ENCODE results near the gene STXBP1.

STXBP1 gene

DNA sequence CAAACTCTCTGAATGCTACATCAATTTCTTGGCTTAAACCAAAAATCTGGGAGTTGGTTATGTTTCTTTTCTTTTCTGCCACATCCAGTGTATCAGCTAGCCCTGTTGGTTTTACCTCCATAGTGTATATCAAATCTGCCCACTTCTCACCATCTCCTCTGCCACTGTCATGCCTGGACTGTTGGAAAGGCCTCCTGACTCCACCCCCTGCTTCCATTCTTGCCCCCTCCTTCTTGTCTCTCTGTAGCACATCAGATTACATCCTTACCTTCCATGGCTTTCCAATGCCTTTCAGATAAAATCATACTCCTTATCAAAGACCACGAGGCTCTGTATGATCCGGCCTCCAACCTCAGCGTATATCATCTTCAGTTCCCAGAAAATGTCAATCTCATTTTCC is 35.4 kb downstream of the STXBP1 start:
- no peak for TF ChIP-seq TAF1 (IDR thresholded peaks at IDR 0.05; ENCODE audit: low read depth, low read length)
- no peak for TF ChIP-seq PAX5 (IDR thresholded peaks at IDR 0.05; ENCODE audit: insufficient read depth, low read length, severe bottlenecking)
- TF ChIP-seq POU2F2 (IDR thresholded peaks at IDR 0.05; ENCODE audit: low read depth, low read length) = no peak
- no peak for TF ChIP-seq POLR2AphosphoS5 (IDR thresholded peaks at IDR 0.05; ENCODE audit: low read depth, low read length)
- TF ChIP-seq POLR2A (IDR thresholded peaks at IDR 0.05; ENCODE audit: low read depth, low read length) = no peak
- DNase-seq (ENCODE audit: insufficient read length, low spot score) (no peak), FAIRE-seq (no peak)

DNA sequence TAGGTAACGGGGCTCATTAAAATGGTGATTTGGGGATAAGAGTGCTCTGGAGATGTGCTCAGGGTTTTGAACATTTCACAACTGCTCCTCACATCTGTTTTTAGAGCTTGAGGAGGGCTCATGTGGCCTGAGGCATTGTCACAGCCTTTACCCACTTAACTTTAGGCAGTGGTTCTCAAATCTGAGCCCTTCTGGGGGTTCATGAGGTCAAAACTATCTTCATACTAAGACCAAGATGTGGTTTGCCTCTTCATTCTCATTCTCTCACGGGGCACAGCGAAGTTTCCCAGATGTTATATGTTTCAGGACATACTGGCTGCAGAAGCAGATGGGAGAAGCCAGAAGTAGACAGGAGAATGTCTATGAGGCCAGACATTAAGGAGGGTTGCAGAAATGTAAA is 38.4 kb downstream of the STXBP1 start:
- TF ChIP-seq SPI1 (IDR thresholded peaks at IDR 0.05; ENCODE audit: low read depth, low read length) (no peak), POLR2AphosphoS5 (IDR thresholded peaks at IDR 0.05; ENCODE audit: low read depth, low read length) (no peak), POU2F2 (IDR thresholded peaks at IDR 0.05; ENCODE audit: low read depth, low read length) (no peak), POLR2A (IDR thresholded peaks at IDR 0.05; ENCODE audit: low read depth, low read length) (no peak), PAX5 (IDR thresholded peaks at IDR 0.05; ENCODE audit: insufficient read depth, low read length, severe bottlenecking) (no peak), TAF1 (IDR thresholded peaks at IDR 0.05; ENCODE audit: low read depth, low read length) (no peak)

DNA sequence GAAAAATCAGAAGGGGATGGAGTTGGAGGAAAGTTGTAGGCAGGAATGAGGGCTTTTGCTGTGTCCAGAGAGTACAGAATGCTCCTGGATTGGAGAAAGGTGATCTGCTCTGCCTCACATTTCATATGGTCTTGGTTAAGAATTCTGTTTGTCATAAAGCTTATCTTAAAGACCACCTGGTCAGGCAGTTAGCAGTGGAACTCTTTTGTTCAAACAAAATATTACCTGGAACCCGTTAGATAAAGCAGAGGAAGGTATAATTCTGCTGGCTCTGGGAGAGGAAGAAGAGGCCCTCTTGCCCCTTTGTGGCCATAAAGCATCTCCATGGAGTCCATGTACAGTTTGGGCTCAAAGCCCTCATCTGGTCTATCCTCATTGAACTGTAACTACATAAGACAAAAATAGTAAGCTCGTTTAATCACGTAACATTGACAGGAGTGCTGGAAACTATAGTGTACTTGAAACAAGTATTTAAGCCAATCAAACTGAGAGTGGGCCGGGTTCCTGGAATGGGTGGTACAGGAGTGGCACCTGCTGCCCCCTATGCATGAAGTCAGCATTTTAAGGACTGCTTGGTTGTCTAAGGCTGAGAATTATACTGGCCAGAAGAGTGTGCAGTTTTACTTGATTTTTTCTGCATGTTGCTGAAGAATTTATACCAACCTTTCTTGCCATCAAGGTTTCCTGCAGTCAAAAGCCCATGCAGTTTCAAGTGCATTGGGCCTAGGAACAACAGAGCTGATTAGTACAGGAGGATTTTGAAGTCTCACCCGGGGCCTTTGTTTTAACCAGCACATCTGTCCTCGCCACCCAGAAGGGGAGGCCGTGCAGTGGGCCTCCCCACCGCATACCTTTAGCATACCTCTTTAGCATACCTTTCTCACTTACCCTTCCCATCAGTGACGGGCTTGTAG is 39.9 kb downstream of the STXBP1 start:
- TF ChIP-seq POLR2A (IDR thresholded peaks at IDR 0.05; ENCODE audit: low read depth, low read length) = no peak
- TF ChIP-seq PAX5 (IDR thresholded peaks at IDR 0.05; ENCODE audit: insufficient read depth, low read length, severe bottlenecking) = no peak
- no peak for TF ChIP-seq TAF1 (IDR thresholded peaks at IDR 0.05; ENCODE audit: low read depth, low read length)
- TF ChIP-seq SPI1 (IDR thresholded peaks at IDR 0.05; ENCODE audit: low read depth, low read length) = no peak
- no peak for TF ChIP-seq POU2F2 (IDR thresholded peaks at IDR 0.05; ENCODE audit: low read depth, low read length)
- no peak for TF ChIP-seq POLR2AphosphoS5 (IDR thresholded peaks at IDR 0.05; ENCODE audit: low read depth, low read length)
- DNase-seq (ENCODE audit: insufficient read length, low spot score) (no peak), FAIRE-seq (no peak)

More for the DNA sequence above, 38.4 kb downstream of the STXBP1 start:
- FAIRE-seq (no peak), DNase-seq (ENCODE audit: insufficient read length, low spot score) (no peak)

DNA sequence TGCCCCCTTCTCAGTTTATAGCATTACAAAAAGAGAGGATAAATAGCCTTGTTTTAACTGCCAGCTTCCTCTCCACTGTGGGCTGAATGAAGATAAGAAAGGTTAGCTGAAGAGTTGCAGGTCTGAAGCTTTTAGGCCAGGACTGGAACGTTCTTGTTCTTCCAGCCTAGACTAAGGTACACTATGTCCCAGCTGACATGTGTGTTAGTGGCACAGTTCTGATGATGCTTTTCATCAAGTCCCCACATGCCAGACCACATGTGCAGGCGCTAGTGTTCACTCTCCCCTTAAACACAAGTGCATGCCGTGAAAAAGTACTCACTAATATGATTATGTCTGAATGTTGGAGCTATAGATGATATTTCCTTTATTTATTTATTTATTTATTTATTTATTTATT is 40.7 kb downstream of the STXBP1 start:
- DNase-seq (ENCODE audit: insufficient read length, low spot score) (no peak), FAIRE-seq (no peak)
- TF ChIP-seq SPI1 (IDR thresholded peaks at IDR 0.05; ENCODE audit: low read depth, low read length) (no peak), PAX5 (IDR thresholded peaks at IDR 0.05; ENCODE audit: insufficient read depth, low read length, severe bottlenecking) (no peak), POLR2A (IDR thresholded peaks at IDR 0.05; ENCODE audit: low read depth, low read length) (no peak), POU2F2 (IDR thresholded peaks at IDR 0.05; ENCODE audit: low read depth, low read length) (no peak), TAF1 (IDR thresholded peaks at IDR 0.05; ENCODE audit: low read depth, low read length) (no peak), POLR2AphosphoS5 (IDR thresholded peaks at IDR 0.05; ENCODE audit: low read depth, low read length) (no peak)

DNA sequence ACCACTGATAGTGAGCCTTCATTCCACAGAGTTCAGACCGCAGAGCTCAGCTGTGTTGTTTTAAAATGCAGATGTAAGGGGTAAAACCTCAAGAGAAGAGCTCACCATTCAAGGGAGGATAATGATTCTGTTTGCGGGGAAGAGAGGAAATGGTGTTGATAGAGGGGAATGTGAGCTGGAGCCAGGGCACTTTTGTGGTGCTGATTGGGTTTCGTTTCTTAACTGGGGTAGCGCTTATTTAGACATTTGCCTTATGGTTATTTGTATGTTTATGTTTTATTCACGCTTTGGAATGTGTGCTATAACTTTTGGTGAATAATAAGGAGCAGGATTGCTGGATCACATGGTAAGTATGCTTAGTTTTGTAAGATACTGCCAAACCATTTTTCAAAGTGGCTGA is 42.5 kb downstream of the STXBP1 start:
- no peak for TF ChIP-seq POLR2AphosphoS5 (IDR thresholded peaks at IDR 0.05; ENCODE audit: low read depth, low read length)
- no peak for TF ChIP-seq POU2F2 (IDR thresholded peaks at IDR 0.05; ENCODE audit: low read depth, low read length)
- no peak for TF ChIP-seq SPI1 (IDR thresholded peaks at IDR 0.05; ENCODE audit: low read depth, low read length)
- no peak for TF ChIP-seq POLR2A (IDR thresholded peaks at IDR 0.05; ENCODE audit: low read depth, low read length)
- no peak for TF ChIP-seq TAF1 (IDR thresholded peaks at IDR 0.05; ENCODE audit: low read depth, low read length)
- no peak for TF ChIP-seq PAX5 (IDR thresholded peaks at IDR 0.05; ENCODE audit: insufficient read depth, low read length, severe bottlenecking)
- no peak for FAIRE-seq
- no peak for DNase-seq (ENCODE audit: insufficient read length, low spot score)

DNA sequence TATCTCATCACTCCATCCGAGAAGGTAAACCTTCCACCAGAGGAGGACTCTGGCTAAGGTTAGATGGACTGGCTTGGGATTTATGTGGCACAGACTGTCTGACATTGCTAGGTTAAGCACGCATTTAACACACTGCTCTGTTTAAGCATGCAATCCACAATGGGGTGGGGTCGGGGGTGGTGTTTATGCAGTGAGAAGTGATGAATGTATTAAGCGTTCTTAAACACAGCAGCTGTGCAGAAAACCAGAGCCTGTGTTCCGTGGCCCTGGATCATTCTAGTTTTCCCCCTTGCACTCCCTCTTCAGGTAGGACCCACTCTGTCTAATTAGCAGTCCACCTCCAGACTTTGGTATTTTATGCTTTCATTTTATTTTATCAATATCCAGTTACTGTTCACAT is 46.4 kb downstream of the STXBP1 start:
- FAIRE-seq = no peak
- TF ChIP-seq PAX5 (IDR thresholded peaks at IDR 0.05; ENCODE audit: insufficient read depth, low read length, severe bottlenecking) = no peak
- TF ChIP-seq POLR2AphosphoS5 (IDR thresholded peaks at IDR 0.05; ENCODE audit: low read depth, low read length) = no peak
- no peak for TF ChIP-seq POLR2A (IDR thresholded peaks at IDR 0.05; ENCODE audit: low read depth, low read length)
- DNase-seq (ENCODE audit: insufficient read length, low spot score) = no peak

DNA sequence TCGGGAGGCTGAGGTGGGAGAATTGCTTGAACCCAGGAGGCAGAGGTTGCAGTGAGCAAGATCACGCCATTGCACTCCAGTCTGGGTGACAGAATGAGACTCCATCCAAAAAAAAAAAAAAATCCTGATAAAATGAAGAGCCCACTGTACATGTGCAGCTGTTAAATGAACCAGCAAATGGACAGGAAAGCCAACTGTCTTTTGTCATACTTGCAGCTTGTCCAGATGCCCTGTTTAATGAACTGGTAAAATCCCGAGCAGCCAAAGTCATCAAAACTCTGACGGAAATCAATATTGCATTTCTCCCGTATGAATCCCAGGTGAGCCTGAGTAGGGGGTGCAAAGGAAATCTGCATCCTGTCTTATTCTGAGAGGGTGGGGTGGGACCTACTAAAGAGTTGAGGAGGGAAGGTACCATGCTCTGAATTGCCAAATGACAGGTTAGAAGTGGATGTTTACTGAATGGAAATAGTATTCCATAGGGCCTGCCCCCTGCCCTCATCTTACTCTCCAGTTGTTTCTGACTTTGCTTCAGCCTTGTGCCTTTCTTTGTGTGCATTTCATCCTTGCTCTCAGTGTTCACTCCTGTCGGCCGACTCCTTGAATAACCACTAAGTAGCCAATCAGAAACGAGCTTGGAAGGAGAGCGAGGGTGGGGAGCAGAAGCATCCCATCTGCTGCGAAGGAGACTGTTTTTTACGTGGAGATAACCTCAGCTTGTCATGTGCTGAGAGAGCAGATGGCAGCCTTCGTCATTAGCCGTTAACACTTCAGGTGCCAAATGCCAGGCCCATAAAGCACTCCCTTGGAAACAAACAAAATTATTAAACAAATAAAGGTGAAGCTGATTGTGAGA is 49.0 kb downstream of the STXBP1 start:
- DNase-seq (ENCODE audit: insufficient read length, low spot score) = no peak

DNA sequence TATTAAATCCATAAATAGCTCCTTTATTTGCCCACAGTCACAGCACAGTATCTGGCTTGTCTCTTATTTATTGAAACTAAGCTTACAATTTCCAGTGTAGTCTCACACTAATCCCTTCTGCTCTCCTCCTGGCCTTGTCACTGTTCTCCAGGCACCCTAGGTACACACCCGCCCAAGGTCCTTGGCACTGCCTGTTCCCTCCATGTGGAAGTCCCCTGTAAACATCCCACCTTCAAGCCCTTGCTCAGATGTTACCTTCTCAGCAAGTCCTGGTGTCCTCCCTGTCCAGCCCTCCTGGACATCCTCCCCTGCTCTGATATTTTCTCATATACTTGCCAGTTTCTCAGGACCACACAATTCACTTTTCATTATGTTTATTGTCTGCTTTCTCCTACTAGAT is 50.5 kb downstream of the STXBP1 start:
- FAIRE-seq (no peak), DNase-seq (ENCODE audit: insufficient read length, low spot score) (no peak)
- TF ChIP-seq TAF1 (IDR thresholded peaks at IDR 0.05; ENCODE audit: low read depth, low read length) = no peak
- no peak for TF ChIP-seq POU2F2 (IDR thresholded peaks at IDR 0.05; ENCODE audit: low read depth, low read length)
- no peak for TF ChIP-seq POLR2AphosphoS5 (IDR thresholded peaks at IDR 0.05; ENCODE audit: low read depth, low read length)
- TF ChIP-seq POLR2A (IDR thresholded peaks at IDR 0.05; ENCODE audit: low read depth, low read length) = no peak
- TF ChIP-seq SPI1 (IDR thresholded peaks at IDR 0.05; ENCODE audit: low read depth, low read length) = no peak
- TF ChIP-seq PAX5 (IDR thresholded peaks at IDR 0.05; ENCODE audit: insufficient read depth, low read length, severe bottlenecking) = no peak

More for the DNA sequence above, 49.0 kb downstream of the STXBP1 start:
- no peak for FAIRE-seq
- no peak for TF ChIP-seq POU2F2 (IDR thresholded peaks at IDR 0.05; ENCODE audit: low read depth, low read length)
- TF ChIP-seq PAX5 (IDR thresholded peaks at IDR 0.05; ENCODE audit: insufficient read depth, low read length, severe bottlenecking) = no peak
- TF ChIP-seq POLR2AphosphoS5 (IDR thresholded peaks at IDR 0.05; ENCODE audit: low read depth, low read length) = no peak
- TF ChIP-seq SPI1 (IDR thresholded peaks at IDR 0.05; ENCODE audit: low read depth, low read length) = no peak
- no peak for TF ChIP-seq TAF1 (IDR thresholded peaks at IDR 0.05; ENCODE audit: low read depth, low read length)
- no peak for TF ChIP-seq POLR2A (IDR thresholded peaks at IDR 0.05; ENCODE audit: low read depth, low read length)

DNA sequence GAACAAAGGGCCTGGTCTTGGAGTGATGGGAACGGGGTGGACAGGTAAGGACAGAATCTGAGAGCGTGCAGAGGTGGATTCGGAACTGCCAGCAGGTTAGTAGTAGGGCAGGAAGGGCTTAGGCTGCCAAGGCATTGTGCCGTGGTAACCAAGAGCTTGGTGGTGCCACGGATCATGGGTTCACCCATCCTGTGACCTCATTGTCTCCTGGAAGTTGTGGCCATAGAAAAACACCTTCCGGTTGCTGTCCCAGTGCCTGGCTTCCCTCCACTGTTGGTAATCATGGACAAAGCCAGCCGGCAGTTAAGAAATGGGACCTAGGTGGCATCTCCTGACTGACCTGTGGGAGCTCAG is 52.2 kb downstream of the STXBP1 start:
- no peak for TF ChIP-seq TAF1 (IDR thresholded peaks at IDR 0.05; ENCODE audit: low read depth, low read length)
- TF ChIP-seq POLR2AphosphoS5 (IDR thresholded peaks at IDR 0.05; ENCODE audit: low read depth, low read length) = no peak
- no peak for DNase-seq (ENCODE audit: insufficient read length, low spot score)
- FAIRE-seq = no peak
